ENCODE data around the gene MCL1. TPM values are rescaled to one million over a fixed set of nuclear protein-coding genes. Genes with fewer than 3 reads are reported as not detected.

The MCL1 gene

Small RNA genes within 50 kb of the gene (small RNA-seq; reads per million reads assigned to genes)
- gene MIR4257 (not detected), gene RF00015 (not detected), gene RF00561 (not detected), gene RN7SL473P (not detected), gene RN7SL600P (not detected)

Data from skeletal muscle satellite cell (primary cell).